Activated T-cell treated with anti-CD3 and anti-CD28 coated beads for 1 hour (primary cell): ENCODE data around the gene PLXNA4.

ENCODE experiments used
- DNase-seq: peaks from one replicate; pipeline ENCODE4 v3.0.0-alpha.2; 2020; ENCODE audit warnings: low read depth

The PLXNA4 gene

DNA sequence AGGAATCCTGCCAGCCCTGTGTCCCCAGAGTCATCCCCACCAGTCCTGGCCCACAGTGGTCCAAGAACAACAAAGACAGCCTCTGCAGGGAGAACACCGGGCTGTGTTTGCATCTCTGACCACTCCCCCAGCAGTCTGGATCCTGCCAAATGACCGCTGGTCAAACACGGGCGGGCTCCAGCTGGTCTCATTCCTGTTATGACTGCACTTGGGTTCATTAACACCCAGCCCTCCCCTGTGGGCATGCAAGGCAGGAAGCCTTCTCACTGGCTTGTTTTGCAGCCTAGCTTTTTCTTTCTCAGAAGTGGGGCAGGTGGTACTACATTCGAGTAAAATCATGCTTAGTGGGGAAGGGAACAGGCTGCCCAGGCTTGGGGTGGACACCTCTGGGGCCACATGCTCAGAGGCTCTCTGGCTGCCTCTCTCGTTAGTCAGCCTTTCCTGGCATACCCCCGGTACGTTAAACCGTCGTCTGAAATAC is 190.0 kb downstream of the PLXNA4 start:
- no peak for DNase-seq

GRCh38 chr7:132383962-132384361 is 192.3 kb downstream of the PLXNA4 start:
- no peak for DNase-seq

- DNase-seq, result no peak
These were observed 194.4 kb downstream of the PLXNA4 start for GRCh38 chr7:132381742-132382472.

GRCh38 chr7:132380059-132380458 is 196.2 kb downstream of the PLXNA4 start:
- DNase-seq, result no peak

- DNase-seq, result no peak
These were observed 197.0 kb downstream of the PLXNA4 start for GRCh38 chr7:132379292-132379691.

DNA sequence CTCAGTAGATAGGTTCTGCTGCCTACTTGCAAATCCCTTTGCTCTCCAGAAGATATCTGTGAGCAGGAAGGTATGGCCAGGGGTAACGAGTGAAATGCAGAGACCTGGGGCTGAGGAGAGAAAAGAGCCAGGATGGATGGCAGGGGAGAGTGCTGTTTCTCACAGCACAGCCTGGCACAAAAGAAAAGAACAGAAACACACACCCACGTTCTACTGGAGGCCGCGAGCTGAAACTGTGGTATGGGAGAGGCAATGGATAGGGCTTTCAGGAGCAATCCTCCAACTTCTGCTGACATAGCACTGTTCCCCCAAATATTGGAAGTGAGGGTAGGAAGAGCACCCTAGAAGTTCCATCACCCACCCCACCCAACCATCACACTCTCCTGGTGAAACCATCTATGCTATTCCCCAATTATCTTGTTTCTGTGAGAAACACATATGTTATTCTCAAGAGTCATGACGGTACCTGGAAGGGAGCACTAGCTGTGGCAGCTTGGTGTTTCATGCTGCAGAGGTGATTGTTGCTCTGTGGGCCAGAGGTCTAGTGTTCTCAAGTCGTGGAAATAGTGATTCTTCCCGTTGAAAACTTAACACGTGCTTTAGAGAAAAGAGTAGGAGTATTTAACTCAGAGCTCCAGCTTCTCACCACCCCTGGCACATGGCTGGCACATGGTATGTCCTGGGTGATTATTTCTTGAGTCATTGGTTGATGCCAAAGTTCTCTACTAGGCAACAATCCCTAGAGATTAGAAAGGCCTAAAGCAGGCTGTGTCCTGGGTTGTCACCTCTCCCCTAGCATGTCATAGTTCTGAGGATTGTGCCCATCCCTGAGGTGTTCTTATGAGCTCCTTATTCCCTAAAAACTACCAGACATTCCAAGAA is 198.3 kb downstream of the PLXNA4 start:
- DNase-seq, result no peak

DNA sequence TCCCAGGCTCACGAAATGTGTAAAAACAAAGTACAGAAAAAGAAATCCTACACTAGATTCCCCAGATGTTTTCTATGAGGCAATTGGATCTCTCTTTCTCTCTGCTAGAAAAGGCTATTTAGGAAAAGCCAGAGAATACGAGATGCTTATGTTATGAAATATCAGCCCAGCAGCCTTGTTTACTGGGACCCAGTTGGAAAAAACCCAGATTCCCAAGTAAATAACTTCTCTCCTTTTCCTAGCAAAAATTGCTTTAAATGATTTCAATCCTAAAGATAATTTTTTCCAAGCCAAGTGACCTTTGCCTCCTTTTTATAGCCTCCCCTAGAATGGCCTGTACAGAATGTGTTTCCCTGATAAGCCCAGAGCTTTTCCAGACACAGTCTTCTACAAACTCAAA is 199.3 kb downstream of the PLXNA4 start:
- no peak for DNase-seq

DNA sequence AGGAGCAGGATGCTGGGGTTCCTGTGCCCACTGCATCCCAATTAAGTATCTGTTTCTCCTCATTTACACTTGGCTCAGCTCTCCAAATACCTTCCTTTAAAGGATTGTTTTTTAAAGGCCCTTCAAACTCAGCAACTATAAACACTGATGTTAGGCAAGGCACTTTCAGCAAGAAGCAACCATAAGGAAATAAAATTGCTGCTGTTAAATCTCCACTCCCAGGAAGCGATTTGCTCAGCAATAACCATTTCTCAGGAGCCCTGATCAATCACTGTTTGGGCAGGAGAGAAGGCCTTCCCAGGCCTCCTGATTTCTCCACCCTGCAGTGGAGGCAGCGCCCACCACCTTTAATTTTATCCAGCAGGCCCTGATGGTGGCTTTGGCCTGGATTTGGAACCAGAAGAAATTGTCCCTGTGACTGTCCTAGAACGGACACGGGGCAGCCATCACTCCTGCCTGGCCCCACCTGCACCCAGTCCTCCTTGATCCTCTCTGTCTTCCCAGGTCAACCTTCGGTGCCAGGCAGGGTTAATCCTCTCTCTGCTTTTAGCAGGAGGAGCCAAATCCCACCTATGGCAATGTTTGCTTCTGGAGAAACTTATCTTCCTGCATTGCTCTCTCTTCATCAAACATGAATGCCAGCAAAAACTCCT is 199.8 kb downstream of the PLXNA4 start:
- no peak for DNase-seq

DNA sequence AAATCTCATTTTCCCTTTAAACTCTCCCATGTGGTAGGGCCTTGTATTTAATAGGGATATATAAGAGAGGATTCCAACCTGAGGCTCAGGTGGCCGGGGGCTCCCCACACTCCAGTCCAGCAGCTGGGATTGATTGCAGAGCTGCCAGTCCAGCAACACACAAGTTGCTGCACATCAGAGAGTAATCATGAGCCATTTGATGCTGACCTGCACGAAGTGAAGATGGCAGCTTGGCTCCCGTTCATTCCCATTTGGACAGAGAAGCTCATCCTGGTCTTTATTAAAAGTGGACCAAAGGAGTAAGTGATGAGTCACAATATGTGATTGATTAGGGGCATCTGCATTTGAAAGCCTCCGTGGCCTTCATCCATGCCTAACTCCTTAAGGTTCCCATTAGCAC is 202.4 kb downstream of the PLXNA4 start:
- no peak for DNase-seq

DNA sequence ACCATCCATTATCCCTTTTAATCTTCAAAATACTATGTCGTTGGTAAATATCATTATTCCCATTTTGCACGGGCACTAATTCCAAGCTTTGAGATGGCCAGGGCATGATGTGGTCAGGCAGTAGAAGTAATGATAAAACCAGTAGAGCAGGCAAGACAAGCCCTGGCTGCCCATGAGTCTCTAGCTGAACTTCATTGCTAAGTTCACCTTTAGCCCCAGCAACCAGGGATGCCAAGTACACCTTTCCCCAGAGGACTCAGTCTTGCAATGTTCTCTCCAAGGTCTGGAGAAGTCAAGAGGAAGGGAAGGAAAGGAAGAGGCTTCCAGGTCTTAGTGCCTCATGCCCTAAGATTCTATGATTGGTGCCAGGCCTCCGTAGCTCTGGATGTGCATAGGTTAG is 203.2 kb downstream of the PLXNA4 start:
- DNase-seq, result no peak

DNA sequence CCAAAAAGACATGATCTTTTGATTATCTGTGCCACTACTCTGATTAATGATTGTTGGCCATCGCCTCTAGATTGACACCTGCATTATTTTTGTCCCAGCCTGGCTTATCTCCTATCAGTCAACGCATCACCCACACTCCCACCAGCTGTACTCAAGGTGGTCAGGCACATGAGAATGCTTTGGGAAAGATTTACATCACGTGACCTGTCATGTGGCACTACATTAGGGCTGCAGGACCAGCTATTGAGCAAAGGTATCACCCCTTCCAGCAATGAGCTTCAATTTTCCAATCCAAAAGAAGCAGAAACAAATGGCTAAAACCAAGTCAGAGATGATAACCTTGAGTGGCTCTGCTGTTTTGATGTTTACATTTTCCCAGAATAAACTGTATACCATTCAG is 204.3 kb downstream of the PLXNA4 start:
- no peak for DNase-seq

DNA sequence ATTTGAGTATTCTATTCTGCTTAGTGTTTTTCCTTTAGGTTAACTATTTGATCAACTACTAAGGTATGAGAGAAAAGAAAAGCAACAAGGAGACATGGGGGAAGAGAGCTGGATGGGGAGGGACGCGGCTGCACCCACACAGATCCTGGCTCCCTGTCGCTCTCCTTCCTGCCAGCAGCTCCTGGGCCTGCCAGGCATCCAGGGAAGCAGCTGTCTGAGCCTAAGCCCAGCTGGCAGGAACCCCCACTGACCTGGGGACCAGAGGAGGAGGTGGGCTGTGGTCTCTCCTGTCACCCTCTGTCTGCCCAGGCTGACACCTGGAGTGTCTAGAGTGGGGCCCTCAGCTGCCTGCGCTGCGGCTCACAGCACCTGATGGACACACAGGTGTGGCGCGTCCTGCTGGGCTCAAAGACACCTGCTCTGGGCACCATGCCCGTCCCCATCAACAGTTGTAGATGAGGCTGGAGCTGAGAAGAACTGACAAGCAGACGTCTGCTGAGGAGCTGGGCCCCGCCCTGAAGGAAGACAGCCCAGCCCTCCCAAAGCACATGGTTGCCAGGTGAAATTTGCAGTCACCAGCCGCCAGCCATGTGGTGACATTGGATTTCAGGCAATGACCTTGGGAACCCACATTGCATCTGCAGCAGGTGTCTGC is 207.9 kb downstream of the PLXNA4 start:
- DNase-seq, result no peak

DNA sequence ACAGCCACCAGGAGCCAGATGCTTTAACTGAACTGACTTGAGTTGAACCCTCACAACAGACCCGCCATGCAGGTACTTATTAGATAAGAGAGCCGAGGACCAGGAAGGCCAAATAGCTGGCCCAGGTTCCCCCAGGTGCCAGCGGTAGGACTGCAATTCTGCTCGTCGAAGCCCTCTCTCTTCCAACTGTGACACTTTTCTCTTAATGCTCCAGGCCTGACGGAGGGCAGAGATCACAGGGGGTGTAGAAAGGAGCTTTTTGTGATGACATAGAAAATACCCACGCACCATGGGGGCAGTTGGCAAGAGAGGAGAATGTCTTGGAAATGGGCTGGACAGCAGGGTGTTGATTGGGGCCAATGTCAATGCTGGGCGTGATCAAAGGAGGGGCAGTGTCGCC is 208.5 kb downstream of the PLXNA4 start:
- DNase-seq, result no peak

GRCh38 chr7:132367004-132367403 is 209.3 kb downstream of the PLXNA4 start:
- DNase-seq, result no peak

GRCh38 chr7:132364226-132364625 is 212.0 kb downstream of the PLXNA4 start:
- no peak for DNase-seq

DNA sequence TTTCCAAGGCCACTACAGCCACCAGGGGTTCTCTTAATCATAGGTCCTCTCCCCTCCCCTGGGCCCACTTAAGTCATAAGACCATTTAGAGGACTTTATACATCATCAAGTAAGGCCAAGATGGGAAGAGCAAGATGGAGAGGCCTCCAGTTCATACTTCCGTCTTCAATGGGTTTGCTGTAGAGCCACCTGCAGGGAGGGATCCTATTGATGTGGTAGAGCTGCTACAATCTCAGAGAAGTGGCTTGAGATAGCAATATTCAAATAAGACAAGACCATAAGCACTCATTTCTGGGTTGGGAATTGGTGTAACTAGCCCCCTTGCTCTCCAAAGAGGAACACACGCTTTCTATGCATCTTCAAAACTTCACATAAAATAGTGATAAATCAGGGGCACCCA is 214.2 kb downstream of the PLXNA4 start:
- no peak for DNase-seq

DNA sequence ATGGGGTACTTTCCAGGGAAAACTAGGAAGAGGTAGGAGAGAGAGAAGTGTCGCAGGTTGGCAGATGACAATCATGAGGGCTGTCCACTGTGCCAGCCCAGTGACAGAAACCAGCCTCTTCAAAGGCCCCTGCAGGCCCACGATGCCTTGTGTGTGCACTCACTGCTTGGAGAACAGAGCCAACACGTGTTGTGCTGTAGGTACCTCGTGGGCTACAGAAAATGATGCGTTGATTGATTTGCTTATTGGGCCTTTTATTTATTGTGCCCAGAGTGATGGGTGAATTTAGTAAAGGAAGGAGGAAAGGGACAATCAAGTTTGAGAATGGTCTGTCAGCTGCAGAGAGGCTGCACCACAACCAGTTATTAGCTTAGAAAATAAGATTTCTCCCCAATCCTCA is 215.1 kb downstream of the PLXNA4 start:
- no peak for DNase-seq

GRCh38 chr7:132359743-132360142 is 216.5 kb downstream of the PLXNA4 start:
- DNase-seq, result no peak

DNA sequence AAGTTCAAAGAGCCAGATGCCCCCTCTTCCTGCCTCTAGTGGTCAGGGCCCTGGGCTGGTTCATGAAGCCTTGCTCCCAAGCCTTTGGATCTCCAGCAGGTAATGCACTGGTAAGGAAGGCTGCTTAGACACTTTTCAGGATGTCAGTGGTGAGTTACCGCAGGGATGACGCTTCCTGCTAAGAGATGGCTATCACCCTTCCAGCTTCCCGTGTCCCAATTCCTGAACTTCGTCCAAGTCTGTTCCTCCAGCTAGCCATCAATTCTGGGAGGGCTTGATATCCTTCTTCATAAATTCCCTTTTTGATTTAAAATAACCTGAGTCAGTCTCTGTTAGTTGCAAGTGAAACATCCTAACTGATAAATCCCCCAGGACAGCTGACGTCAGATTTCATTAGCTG is 221.2 kb downstream of the PLXNA4 start:
- no peak for DNase-seq

DNA sequence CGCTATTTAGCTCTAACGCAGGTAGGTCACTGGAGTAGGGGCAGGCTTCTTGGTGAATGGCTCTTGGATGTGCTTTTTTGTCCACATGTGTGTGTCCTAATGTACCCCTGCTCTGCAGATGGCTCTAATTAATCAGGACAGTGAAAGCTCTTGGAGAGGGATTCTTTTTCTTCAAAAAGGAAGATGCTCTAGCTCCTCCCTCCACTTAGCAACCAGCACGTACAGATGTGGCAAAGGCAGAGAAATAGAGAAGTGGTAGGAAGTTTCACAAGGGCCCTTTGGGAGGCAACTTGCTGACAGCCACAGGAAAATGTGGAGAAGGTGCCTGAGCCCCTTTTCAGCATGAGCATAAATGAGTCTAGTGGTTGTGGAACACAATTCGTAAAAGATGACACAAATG is 221.7 kb downstream of the PLXNA4 start:
- no peak for DNase-seq

GRCh38 chr7:132353936-132354335 is 222.3 kb downstream of the PLXNA4 start:
- no peak for DNase-seq

GRCh38 chr7:132352800-132353199 is 223.5 kb downstream of the PLXNA4 start:
- DNase-seq, result no peak
